AG04449 (cell line): ENCODE measurements around the gene MPG.

Experiments
- CTCF ChIA-PET: fragments of 350-600 bp; formaldehyde crosslinking; extraction: SDS; loops from one replicate; lab custom pipeline; 2021; ENCODE audit warnings: antibody characterized with exemption; lab: Yijun Ruan, JAX
- POLR2A ChIA-PET: fragments of 400-600, 350-600 bp; formaldehyde crosslinking; extraction: SDS; loops from one replicate; lab custom pipeline; 2020; ENCODE audit warnings: antibody characterized with exemption, inconsistent platforms; lab: Yijun Ruan, JAX
- DNase-seq: peaks from one replicate; pipeline ENCODE4 v3.0.0-alpha.2; 2010; ENCODE audit warnings: low read depth, low spot score
- H3K4me3 ChIP-seq: 2 replicates; pipeline ENCODE4 v1.5.1; 2011; ENCODE audit warnings: low read depth, mild to moderate bottlenecking, control low read depth, low read length
- TF ChIP-seq, protein P1 (sequence below): IDR thresholded peaks from one replicate; pipeline ENCODE4 v1.5.1; 2011; ENCODE audit warnings: mild to moderate bottlenecking, moderate library complexity, low read length, control low read depth, inconsistent platforms; ENCODE audit not compliant: insufficient read depth; ENCODE audit errors: missing control alignments

Gene MPG

DNA sequence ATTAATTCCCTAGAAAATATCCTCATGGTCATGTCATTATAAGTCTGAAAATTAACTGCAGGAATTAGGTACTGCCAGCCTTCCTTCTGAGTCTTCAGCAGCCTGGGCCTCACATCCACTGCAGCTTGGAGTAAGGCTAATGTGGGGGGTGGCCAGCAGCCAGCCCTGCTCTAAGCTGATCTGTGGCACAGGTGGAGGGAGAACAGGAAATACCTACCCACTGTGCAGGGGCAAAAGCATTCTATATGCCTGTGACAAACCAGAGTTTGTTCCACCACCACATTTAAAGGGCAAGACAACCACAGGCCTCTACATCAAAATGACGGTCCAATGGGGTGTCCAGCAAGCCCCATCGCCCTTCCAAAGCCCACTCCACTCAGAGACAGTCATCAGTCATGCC is 51.0 kb downstream of the MPG start:
- no peak overlapping the region for H3K4me3 ChIP-seq
- TF ChIP-seq, protein P1, sequence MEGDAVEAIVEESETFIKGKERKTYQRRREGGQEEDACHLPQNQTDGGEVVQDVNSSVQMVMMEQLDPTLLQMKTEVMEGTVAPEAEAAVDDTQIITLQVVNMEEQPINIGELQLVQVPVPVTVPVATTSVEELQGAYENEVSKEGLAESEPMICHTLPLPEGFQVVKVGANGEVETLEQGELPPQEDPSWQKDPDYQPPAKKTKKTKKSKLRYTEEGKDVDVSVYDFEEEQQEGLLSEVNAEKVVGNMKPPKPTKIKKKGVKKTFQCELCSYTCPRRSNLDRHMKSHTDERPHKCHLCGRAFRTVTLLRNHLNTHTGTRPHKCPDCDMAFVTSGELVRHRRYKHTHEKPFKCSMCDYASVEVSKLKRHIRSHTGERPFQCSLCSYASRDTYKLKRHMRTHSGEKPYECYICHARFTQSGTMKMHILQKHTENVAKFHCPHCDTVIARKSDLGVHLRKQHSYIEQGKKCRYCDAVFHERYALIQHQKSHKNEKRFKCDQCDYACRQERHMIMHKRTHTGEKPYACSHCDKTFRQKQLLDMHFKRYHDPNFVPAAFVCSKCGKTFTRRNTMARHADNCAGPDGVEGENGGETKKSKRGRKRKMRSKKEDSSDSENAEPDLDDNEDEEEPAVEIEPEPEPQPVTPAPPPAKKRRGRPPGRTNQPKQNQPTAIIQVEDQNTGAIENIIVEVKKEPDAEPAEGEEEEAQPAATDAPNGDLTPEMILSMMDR: no peak
- POLR2A ChIA-PET: no interaction called here
- CTCF ChIA-PET: interaction anchor here (0.7 to 9.0 kb wide), 3 partner anchors 11 to 53 kb away, joined by 3 to 54 read pairs (median 7); no protein-coding TSS in a partner anchor
- DNase-seq: no peak

DNA sequence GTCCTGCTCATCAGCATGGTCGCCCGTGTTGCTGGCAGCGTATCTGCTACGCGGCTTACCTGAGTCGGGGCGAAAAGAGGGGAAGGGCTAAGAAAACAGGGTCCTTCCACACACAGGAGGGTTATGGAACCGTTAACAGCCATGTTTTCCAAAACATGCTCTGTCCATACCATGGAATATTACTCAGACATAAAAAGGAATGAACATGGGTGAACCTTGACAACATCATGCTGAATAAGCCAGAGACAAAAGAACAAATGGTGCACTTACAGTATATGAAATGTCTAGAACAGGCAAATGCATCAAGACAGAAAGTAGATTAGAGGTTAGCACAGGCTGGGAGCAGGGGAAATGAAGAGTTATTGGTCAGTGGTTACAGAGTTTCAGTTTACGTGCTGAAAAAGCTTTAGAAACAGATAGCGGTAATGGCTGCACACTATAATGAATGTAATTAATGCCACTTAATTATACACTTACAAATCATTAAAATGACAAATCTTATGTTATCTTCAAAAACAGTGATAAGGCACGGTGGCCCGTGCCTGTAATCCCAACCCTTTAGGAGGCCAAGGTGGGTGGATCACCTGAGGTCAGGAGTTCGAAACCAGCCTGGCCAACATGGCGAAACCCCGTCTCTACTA is 52.6 kb downstream of the MPG start:
- POLR2A ChIA-PET: no interaction called here
- CTCF ChIA-PET: interaction anchor here (0.8 to 9.0 kb wide), 4 partner anchors 12 to 51 kb away, joined by 3 to 54 read pairs (median 16); no protein-coding TSS in a partner anchor
- TF ChIP-seq, protein P1: no peak
- no peak overlapping the region for H3K4me3 ChIP-seq
- no peak for DNase-seq

DNA sequence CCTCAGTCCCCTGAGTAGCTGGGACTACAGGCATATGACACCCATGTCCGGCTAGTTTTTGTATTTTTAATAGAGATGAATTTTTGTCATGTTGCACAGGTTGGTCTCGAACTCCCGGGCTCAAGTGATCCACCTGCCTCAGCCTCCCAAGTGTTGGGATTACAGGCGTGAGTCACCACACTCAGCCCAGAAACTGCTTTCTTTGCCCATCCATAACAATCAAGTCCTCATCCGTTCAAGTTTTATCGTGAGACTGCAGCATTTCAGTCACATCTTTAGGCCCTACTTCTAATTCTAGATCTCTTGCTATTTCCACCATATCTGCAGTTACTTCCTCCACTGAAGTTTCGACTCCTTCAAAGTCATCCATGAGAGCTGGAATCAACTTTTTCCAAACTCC is 54.1 kb downstream of the MPG start:
- POLR2A ChIA-PET: no interaction called here
- TF ChIP-seq, protein P1: no peak
- no peak for DNase-seq
- CTCF ChIA-PET: interaction anchor here (0.6 to 9.0 kb wide), 5 partner anchors 11 to 36 kb away, joined by 3 to 54 read pairs (median 5); no protein-coding TSS in a partner anchor
- no peak overlapping the region for H3K4me3 ChIP-seq

DNA sequence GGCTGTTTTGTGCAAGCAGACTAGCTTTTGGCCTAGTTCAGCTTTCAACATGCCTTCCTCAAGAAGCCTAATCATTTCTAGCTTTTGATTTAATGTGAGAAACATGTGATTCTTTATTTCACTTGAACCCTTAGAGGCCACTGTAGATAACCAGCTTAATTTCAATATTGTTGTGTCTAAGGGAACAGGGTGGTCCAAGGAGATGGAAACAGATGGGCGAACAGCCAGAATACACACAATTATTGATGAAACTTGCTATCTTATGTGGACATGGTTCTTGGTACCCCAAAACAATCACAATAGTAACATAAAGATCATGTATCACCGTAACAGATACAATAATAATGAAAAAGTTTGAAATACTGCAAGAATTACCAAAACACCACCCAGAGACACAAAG is 55.7 kb downstream of the MPG start:
- ChIA-PET POLR2A (no interaction called here), CTCF (interaction anchor here (1.0 to 9.0 kb wide), 5 partner anchors 15 to 61 kb away, joined by 3 to 54 read pairs (median 5); no protein-coding TSS in a partner anchor)
- TF ChIP-seq, protein P1: no peak
- DNase-seq: no peak
- no peak overlapping the region for H3K4me3 ChIP-seq
